ENCODE data around the gene CFAP97D1. TPM values are rescaled to one million over a fixed set of nuclear protein-coding genes. Genes with fewer than 3 reads are reported as not detected.

CFAP97D1 gene
- total RNA-seq, 1 experiment from 2014 or later: 0.21 TPM

- peaks cover 1% of the 10 kb centered on the region; the same call in 1 of the 2 replicates for H3K36me3 ChIP-seq (replicated peaks; ENCODE audit: control insufficient read depth, insufficient read depth, low read length)
- H3K4me3 ChIP-seq (ENCODE audit: insufficient read depth, low read depth, low read length): no peak overlapping the region
- DNase-seq: no peak
- H3K27me3 ChIP-seq (ENCODE audit: control insufficient read depth, insufficient read depth, low read length): no peaks in the 10 kb centered on the region
These were observed 36.4 kb downstream of the CFAP97D1 start for GRCh38 chr17:43816336-43817320.

GRCh38 chr17:43817826-43818225, 37.6 kb downstream of the CFAP97D1 start:
- Histone ChIP-seq H3K27me3 (ENCODE audit: control insufficient read depth, insufficient read depth, low read length) (no peaks in the 10 kb centered on the region), H3K4me3 (ENCODE audit: insufficient read depth, low read depth, low read length) (no peak overlapping the region), H3K36me3 (replicated peaks; ENCODE audit: control insufficient read depth, insufficient read depth, low read length) (no peaks in the 10 kb centered on the region; the same call in 1 of the 2 replicates)
- DNase-seq: no peak

- H3K36me3 ChIP-seq (replicated peaks; ENCODE audit: control insufficient read depth, insufficient read depth, low read length): no peaks in the 10 kb centered on the region; the same call in 1 of the 2 replicates
- DNase-seq: no peak
- H3K27me3 ChIP-seq (ENCODE audit: control insufficient read depth, insufficient read depth, low read length): no peaks in the 10 kb centered on the region
- no peak overlapping the region for H3K4me3 ChIP-seq (ENCODE audit: insufficient read depth, low read depth, low read length)
These were observed 38.7 kb downstream of the CFAP97D1 start for GRCh38 chr17:43818966-43819365.

GRCh38 chr17:43820759-43821158, 40.5 kb downstream of the CFAP97D1 start:
- no peak for DNase-seq

GRCh38 chr17:43822570-43823190, 42.4 kb downstream of the CFAP97D1 start:
- Histone ChIP-seq H3K27me3 (ENCODE audit: control insufficient read depth, insufficient read depth, low read length) (no peaks in the 10 kb centered on the region), H3K4me3 (ENCODE audit: insufficient read depth, low read depth, low read length) (no peak overlapping the region), H3K36me3 (replicated peaks; ENCODE audit: control insufficient read depth, insufficient read depth, low read length) (no peaks in the 10 kb centered on the region; the same call in 1 of the 2 replicates)
- DNase-seq: no peak

More at GRCh38 chr17:43820759-43821158, 40.5 kb downstream of the CFAP97D1 start:
- Histone ChIP-seq H3K27me3 (ENCODE audit: control insufficient read depth, insufficient read depth, low read length) (no peaks in the 10 kb centered on the region), H3K4me3 (ENCODE audit: insufficient read depth, low read depth, low read length) (no peak overlapping the region), H3K36me3 (replicated peaks; ENCODE audit: control insufficient read depth, insufficient read depth, low read length) (no peaks in the 10 kb centered on the region; the same call in 1 of the 2 replicates)

- H3K27me3 ChIP-seq (ENCODE audit: control insufficient read depth, insufficient read depth, low read length): no peaks in the 10 kb centered on the region
- H3K4me3 ChIP-seq (ENCODE audit: insufficient read depth, low read depth, low read length): no peak overlapping the region
- DNase-seq: no peak
- H3K36me3 ChIP-seq (replicated peaks; ENCODE audit: control insufficient read depth, insufficient read depth, low read length): no peaks in the 10 kb centered on the region; the same call in 1 of the 2 replicates
These were observed 43.3 kb downstream of the CFAP97D1 start for GRCh38 chr17:43823350-43824084.

GRCh38 chr17:43825567-43825966, 45.3 kb downstream of the CFAP97D1 start:
- H3K27me3 ChIP-seq (ENCODE audit: control insufficient read depth, insufficient read depth, low read length): no peaks in the 10 kb centered on the region
- DNase-seq: no peak
- H3K36me3 ChIP-seq (replicated peaks; ENCODE audit: control insufficient read depth, insufficient read depth, low read length): no peaks in the 10 kb centered on the region; the same call in 1 of the 2 replicates
- H3K4me3 ChIP-seq (ENCODE audit: insufficient read depth, low read depth, low read length): no peak overlapping the region

- H3K36me3 ChIP-seq (replicated peaks; ENCODE audit: control insufficient read depth, insufficient read depth, low read length): no peaks in the 10 kb centered on the region; the same call in 1 of the 2 replicates
- DNase-seq: no peak
- H3K4me3 ChIP-seq (ENCODE audit: insufficient read depth, low read depth, low read length): no peak overlapping the region
- H3K27me3 ChIP-seq (ENCODE audit: control insufficient read depth, insufficient read depth, low read length): no peaks in the 10 kb centered on the region
These were observed 46.0 kb downstream of the CFAP97D1 start for GRCh38 chr17:43826206-43826605.

GRCh38 chr17:43827596-43827995, 47.4 kb downstream of the CFAP97D1 start:
- H3K27me3 ChIP-seq (ENCODE audit: control insufficient read depth, insufficient read depth, low read length): no peaks in the 10 kb centered on the region; the same call in none of the 2 replicates
- no peak overlapping the region for H3K4me3 ChIP-seq (ENCODE audit: insufficient read depth, low read depth, low read length)
- no peaks in the 10 kb centered on the region; the same call in 1 of the 2 replicates for H3K36me3 ChIP-seq (replicated peaks; ENCODE audit: control insufficient read depth, insufficient read depth, low read length)
- DNase-seq: no peak

GRCh38 chr17:43829738-43830137, 49.5 kb downstream of the CFAP97D1 start:
- Histone ChIP-seq H3K4me3 (ENCODE audit: insufficient read depth, low read depth, low read length) (no peak overlapping the region), H3K27me3 (ENCODE audit: control insufficient read depth, insufficient read depth, low read length) (peaks cover 13% of the 10 kb centered on the region), H3K36me3 (replicated peaks; ENCODE audit: control insufficient read depth, insufficient read depth, low read length) (no peaks in the 10 kb centered on the region; the same call in 1 of the 2 replicates)
- no peak for DNase-seq

- Histone ChIP-seq H3K27me3 (ENCODE audit: control insufficient read depth, insufficient read depth, low read length) (peaks cover 13% of the 10 kb centered on the region), H3K36me3 (replicated peaks; ENCODE audit: control insufficient read depth, insufficient read depth, low read length) (no peaks in the 10 kb centered on the region), H3K4me3 (ENCODE audit: insufficient read depth, low read depth, low read length) (no peak overlapping the region)
- DNase-seq: no peak
These were observed 50.4 kb downstream of the CFAP97D1 start for GRCh38 chr17:43830510-43831140.

- H3K4me3 ChIP-seq (ENCODE audit: insufficient read depth, low read depth, low read length): no peak overlapping the region
- peaks cover 13% of the 10 kb centered on the region for H3K27me3 ChIP-seq (ENCODE audit: control insufficient read depth, insufficient read depth, low read length)
- DNase-seq: peak; percentile 65
- no peaks in the 10 kb centered on the region for H3K36me3 ChIP-seq (replicated peaks; ENCODE audit: control insufficient read depth, insufficient read depth, low read length)
These were observed 51.4 kb downstream of the CFAP97D1 start for GRCh38 chr17:43831633-43832032.

GRCh38 chr17:43832168-43832975, 52.1 kb downstream of the CFAP97D1 start:
- H3K36me3 ChIP-seq (replicated peaks; ENCODE audit: control insufficient read depth, insufficient read depth, low read length): no peaks in the 10 kb centered on the region
- H3K4me3 ChIP-seq (ENCODE audit: insufficient read depth, low read depth, low read length): peak overlapping the region; percentile 67
- peak; percentile 88 for DNase-seq
- H3K27me3 ChIP-seq (ENCODE audit: control insufficient read depth, insufficient read depth, low read length): peaks cover 13% of the 10 kb centered on the region

Data from H7 (cell line).